Motor neuron (in vitro differentiated cells): ENCODE measurements around the gene CNDP1. TPM values are rescaled to one million over a fixed set of nuclear protein-coding genes. Genes with fewer than 3 reads are reported as not detected.
A peak's percentile ranks its signal among the peaks of the same experiment; 100 is the strongest.
"Not testable (repeated sequence)": the region's sequence is repeated elsewhere in the genome, so short reads cannot be mapped to it uniquely, and the experiment has no call there.

ENCODE experiments used
- ATAC-seq, 8 experiments: fragments of 200-7000 bp; cut with Tn5 transposase; replicated peaks in 6 of 8; 2 replicates each; pipeline ENCODE4 v1.8.0; 2021; ENCODE audit warnings: mild to moderate bottlenecking in 8 of 8, moderate library complexity in 8 of 8
- H3K27ac ChIP-seq, 2 donors: fragments of 250-450 bp; sonication (Bioruptor Pico); 2 replicates each; pipeline ENCODE4 v1.9.0; 2021; ENCODE audit warnings: antibody characterized with exemption in 2 of 2, mild to moderate bottlenecking in 2 of 2, moderate library complexity in 1 of 2
- H3K4me1 ChIP-seq, 2 donors: fragments of 250-450 bp; sonication (Bioruptor Pico); replicated peaks in 1 of 2; 2 replicates each; pipeline ENCODE4 v1.6.1; 2021; ENCODE audit warnings: antibody characterized with exemption in 2 of 2, mild to moderate bottlenecking in 2 of 2, moderate library complexity in 1 of 2
- H3K4me3 ChIP-seq, 5 donors: fragments of 250-450 bp; sonication (Bioruptor Pico); 2 replicates each; pipeline ENCODE4 v1.9.0; 2021; ENCODE audit warnings: antibody characterized with exemption in 5 of 5, mild to moderate bottlenecking in 5 of 5, moderate library complexity in 4 of 5
- WGBS, 10 experiments: fragments of 450-650 bp; shearing (Covaris generic); methylation state at CpG; one replicate each; pipeline ENCODE4 v1.0.0; 2022; 5-methylcytosine and 5-hydroxymethylcytosine counted together
- in situ Hi-C, 9 experiments: fragments of 400-800 bp; cut with MboI; loops; one replicate each; pipeline ENCODE4 v1.15.0; 2021; ENCODE audit warnings: low sequenced_read_pairs in 9 of 9, low pct_unique_long_range_greater_than_20kb in 2 of 9; ENCODE audit not compliant: unreplicated experiment in 9 of 9
- total RNA-seq, 8 experiments: library from RNA; unstranded; fragments of 300-600 nt; gene quantifications; 2 replicates each; pipeline versions ENCODE4 v1.2.3 to v1.2.4, GENCODE V29; 2022

Gene CNDP1
- total RNA-seq, 8 experiments from 2014 or later: 0.08 to 0.57 (median 0.20) TPM; not detected in 1

DNA sequence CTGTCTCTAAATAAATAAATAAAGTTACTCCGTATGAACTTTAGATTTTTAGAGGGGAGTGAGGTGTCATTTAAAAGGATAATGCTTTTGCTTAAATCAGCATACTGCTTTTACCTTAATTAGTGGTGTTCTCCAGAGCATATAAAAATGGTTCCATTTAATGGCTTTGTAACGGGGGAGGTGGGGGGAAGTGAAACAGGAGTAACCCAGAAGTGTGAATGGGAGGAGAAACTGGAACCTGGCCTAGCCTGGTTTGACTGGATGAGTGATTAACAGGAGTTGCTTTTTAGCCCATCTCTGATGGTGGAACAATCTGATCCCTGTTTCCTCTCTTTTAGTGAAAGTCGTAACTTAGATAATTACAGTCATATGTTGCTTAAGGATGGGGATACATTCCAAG is 36.5 kb upstream of the CNDP1 start:
- H3K4me1 ChIP-seq: peaks cover 0 to 6% of the 10 kb centered on the region in 2 donors
- ATAC-seq: no peak
- H3K27ac ChIP-seq: no peak overlapping the region
- H3K4me3 ChIP-seq: no peak overlapping the region
- in situ Hi-C loops: loop anchor here in 4 of 9 experiments (10.0 to 25.0 kb wide), 3 partner anchors 135 to 310 kb away; no protein-coding TSS in a partner anchor
- WGBS, 10 experiments: 46 to 100% (median 87%) methylated on average over 1 to 2 of the region's 3 CpGs; no CpG with 5 or more reads in 2 of the 10 experiments

DNA sequence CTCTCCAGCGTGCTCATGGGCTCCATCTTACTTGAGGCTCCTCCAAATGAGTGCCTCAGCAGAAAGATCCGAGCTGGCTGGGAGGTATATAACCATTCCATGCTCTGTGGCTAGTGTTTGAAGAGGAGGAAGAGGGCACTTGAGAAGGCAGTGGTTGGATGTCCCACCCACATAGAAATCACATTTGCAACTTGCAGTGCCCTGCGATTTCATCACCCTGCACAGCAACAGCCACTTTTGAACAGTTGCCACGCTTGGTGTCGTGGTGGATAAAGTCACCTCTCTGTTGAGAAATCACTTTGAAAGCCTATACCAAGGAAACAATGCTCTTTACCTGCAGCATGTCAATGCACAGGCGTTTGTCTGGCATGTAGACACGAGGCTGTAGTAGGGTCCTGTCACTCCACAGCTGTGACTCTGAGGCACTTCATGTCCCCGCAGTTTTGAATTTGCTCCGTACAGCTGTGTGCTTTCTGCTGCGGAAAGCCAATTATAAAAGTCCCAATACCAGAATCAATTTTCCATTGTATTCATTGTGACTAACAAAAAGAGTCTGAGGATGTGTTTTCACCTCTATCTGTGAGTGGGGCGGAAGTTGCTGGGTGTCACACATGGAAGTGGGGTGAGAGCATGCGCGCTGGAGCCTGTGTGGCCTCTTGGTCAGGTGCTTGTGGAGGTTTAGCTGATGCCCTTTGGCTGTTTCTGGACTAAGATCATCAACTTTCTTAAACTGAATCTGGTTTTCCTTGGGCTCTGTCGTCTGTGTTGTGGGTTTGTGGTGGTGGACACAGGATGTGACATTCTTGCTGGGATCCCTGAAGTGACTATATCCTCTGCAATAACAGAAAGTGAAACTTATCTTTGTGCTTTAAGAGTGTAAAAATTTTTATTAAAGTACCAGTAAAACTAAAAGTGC is 35.3 kb upstream of the CNDP1 start:
- Histone ChIP-seq H3K4me1 (peaks cover 0 to 6% of the 10 kb centered on the region in 2 donors), H3K27ac (no peak overlapping the region), H3K4me3 (no peak overlapping the region)
- ATAC-seq: no peak
- 0 to 86% (median 70%) methylated on average over 1 to 11 of the region's 14 CpGs; no CpG with 5 or more reads in 1 of the 10 experiments for WGBS, 10 experiments
- in situ Hi-C loops: loop anchor here in 4 of 9 experiments (10.0 to 25.0 kb wide), 3 partner anchors 137 to 312 kb away; no protein-coding TSS in a partner anchor

DNA sequence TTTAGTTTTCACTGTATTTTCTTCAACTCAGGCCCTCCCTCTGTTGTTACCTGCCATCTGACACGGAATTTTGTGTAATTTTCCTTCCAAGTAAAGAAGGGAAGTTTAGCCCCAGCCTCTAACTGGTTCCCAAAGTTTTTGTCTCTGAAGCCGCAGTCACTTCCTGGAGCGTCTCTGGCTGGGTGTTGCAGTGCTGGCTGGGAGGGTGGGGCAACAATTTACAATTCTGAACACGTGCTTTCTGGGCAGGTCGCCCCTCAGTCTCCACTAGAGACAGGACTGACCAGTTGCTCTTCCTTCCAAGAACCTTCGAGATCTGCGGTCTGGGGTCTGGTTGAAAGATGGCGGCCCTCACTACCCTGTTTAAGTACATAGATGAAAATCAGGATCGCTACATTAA is 34.7 kb upstream of the CNDP1 start:
- no peak overlapping the region for H3K27ac ChIP-seq
- H3K4me3 ChIP-seq: no peak overlapping the region
- ATAC-seq: peak in 3 of 8 experiments; percentile 10 to 17 (median 15)
- in situ Hi-C loops: loop anchor here in 4 of 9 experiments (10.0 to 25.0 kb wide), 3 partner anchors 137 to 312 kb away; no protein-coding TSS in a partner anchor
- WGBS, 10 experiments: 21 to 100% (median 55%) methylated on average over 1 to 9 of the region's 9 CpGs; no CpG with 5 or more reads in 1 of the 10 experiments
- peaks cover 0 to 6% of the 10 kb centered on the region in 2 donors for H3K4me1 ChIP-seq

DNA sequence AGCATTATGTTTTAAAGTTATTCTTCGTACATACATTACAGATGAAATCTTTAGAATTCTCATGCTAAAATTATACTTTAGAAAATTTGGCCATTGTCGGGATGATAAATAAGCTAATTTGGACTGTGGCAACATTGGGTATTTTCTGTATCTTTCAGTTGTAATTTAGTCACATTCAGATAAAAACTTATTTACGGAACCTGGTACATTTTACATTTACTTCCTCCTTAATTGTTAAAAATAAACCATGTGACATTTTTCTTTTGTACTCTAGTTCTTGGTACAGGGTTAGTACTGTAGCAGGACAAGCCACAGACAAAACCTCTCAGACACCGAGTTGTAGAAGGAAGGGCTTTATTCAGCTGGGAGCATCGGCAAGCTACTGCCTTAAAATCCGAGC is 33.9 kb upstream of the CNDP1 start:
- no peak for ATAC-seq
- H3K4me3 ChIP-seq: no peak overlapping the region
- H3K4me1 ChIP-seq: peaks cover 0 to 6% of the 10 kb centered on the region in 2 donors
- no peak overlapping the region for H3K27ac ChIP-seq
- WGBS, 10 experiments: 72 to 100% (median 84%) methylated on average over 2 to 6 of the region's 6 CpGs; no CpG with 5 or more reads in 1 of the 10 experiments
- in situ Hi-C loops: no loop called here

DNA sequence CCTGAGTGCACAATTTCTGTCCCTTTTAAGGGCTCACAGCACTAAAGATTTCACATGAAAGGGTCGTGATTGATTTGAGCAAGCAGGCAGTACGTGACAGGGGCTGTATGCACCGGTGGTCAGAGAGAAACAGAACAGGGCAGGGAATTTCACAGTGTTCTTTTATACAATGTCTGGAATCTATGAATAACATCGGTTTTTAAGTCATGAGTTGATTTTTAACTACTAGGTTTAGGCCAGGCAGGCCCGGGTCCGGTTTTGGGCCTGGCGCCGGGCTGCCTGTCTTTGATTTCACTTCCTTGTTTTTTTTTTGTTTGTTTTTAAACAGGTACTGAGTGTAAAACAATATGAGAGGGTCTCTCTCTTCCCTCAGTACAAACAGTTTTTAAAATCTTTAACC is 33.5 kb upstream of the CNDP1 start:
- H3K4me1 ChIP-seq, ATAC-seq, H3K27ac ChIP-seq, in situ Hi-C loops, H3K4me3 ChIP-seq: not testable (repeated sequence)
- WGBS, 10 experiments: 58 to 100% (median 81%) methylated on average over 1 to 8 of the region's 8 CpGs; no CpG with 5 or more reads in 3 of the 10 experiments

DNA sequence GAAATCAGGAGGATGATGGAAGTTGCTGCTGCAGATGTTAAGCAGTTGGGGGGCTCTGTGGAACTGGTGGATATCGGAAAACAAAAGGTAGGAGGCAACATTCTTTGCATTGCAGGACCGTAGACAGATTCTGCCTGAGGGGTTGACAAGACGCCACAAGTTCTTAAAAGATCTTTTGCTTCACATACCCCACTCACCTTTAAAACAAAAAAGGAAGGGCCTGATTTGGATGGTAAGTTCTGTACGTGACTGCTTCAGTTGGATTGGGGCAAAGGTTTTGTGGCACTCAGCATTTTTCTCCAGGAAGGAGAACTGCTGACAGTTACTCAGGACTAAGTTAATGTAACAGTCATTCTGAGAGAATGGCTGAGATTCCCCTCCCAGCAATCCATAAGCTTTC is 32.9 kb upstream of the CNDP1 start:
- no peak overlapping the region for H3K4me3 ChIP-seq
- H3K27ac ChIP-seq: no peak overlapping the region
- 86 to 100% (median 91%) methylated on average over 2 to 4 of the region's 4 CpGs; no CpG with 5 or more reads in 3 of the 10 experiments for WGBS, 10 experiments
- in situ Hi-C loops: no loop called here
- ATAC-seq: no peak
- H3K4me1 ChIP-seq: peaks cover 0 to 6% of the 10 kb centered on the region in 2 donors

DNA sequence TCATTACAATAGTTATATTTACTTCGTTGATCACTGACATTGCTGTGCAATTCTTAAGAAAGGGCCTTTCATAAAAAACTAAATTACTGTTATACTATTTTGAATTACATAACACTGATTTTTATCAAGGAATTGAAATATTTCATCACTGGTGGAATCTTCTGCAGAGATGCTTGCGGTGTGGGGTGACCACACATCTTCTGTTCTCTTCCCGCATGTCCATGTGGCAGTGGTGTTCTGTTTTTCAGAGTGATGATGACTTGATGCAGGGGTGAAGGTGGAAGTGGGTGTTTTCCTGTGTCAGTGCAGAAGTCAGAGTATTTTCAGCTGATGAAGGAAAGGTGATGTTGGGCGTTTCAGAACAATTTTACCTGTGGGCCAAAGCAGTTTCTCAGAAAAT is 31.2 kb upstream of the CNDP1 start:
- ATAC-seq: no peak
- Histone ChIP-seq H3K4me1 (no peaks in the 10 kb centered on the region), H3K4me3 (no peak overlapping the region), H3K27ac (no peak overlapping the region)
- in situ Hi-C loops: no loop called here
- 43 to 100% (median 99%) methylated on average over 1 to 4 of the region's 4 CpGs for WGBS, 10 experiments

DNA sequence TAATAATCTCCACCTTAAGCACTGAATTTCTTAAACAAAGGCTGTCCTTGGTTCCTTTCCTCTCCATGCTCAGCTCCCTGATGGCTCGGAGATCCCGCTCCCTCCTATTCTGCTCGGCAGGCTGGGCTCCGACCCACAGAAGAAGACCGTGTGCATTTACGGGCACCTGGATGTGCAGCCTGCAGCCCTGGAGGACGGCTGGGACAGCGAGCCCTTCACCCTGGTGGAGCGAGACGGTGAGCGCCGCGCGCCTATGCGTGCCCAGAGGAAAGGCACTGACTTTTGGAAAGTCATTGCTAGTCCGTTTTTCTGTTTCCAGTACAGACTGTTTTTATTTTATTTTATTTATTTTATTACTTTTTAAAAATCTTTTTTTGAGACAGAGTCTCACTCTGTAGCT is 28.5 kb upstream of the CNDP1 start:
- Histone ChIP-seq H3K4me1 (no peaks in the 10 kb centered on the region), H3K27ac (no peak overlapping the region), H3K4me3 (no peak overlapping the region)
- in situ Hi-C loops: no loop called here
- no peak for ATAC-seq
- 88 to 100% (median 99%) methylated on average over 1 to 15 of the region's 16 CpGs; no CpG with 5 or more reads in 2 of the 10 experiments for WGBS, 10 experiments

DNA sequence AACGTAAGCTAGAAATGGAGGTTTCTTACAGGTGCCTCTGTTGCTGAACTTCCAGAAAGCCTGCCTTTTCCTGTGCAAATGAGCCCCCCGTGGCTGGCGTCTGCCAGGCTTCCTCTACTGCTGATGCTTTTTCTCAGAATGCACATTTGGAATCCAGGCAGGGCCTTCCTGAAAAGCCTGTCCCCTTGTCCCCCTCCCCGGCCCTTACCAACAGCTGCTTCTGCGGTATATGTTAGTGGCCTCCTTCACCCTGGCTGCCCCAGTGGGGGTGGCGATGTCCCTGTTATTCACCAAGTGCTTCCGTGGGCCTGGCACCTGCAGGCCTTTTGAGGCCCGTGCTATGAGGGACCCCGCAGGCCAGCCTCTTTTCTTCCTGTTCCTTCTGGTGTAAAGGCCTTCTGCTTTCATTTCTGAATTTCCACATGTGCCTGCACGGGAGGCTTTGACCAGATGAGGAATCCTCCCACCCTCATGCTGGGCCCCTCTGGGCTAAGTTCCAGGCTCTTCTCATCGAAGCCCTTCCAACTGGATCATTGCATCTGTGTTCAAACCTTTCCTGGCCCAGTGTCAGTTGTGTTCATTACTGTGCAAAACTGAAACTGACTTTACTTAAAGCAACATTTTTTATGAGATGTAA is 27.7 kb upstream of the CNDP1 start:
- WGBS, 10 experiments: 33 to 100% (median 57%) methylated on average over 1 to 8 of the region's 11 CpGs
- in situ Hi-C loops: no loop called here
- no peak overlapping the region for H3K4me3 ChIP-seq
- no peaks in the 10 kb centered on the region for H3K4me1 ChIP-seq
- no peak overlapping the region for H3K27ac ChIP-seq
- ATAC-seq: peak in 2 of 8 experiments; percentile 53 to 86

DNA sequence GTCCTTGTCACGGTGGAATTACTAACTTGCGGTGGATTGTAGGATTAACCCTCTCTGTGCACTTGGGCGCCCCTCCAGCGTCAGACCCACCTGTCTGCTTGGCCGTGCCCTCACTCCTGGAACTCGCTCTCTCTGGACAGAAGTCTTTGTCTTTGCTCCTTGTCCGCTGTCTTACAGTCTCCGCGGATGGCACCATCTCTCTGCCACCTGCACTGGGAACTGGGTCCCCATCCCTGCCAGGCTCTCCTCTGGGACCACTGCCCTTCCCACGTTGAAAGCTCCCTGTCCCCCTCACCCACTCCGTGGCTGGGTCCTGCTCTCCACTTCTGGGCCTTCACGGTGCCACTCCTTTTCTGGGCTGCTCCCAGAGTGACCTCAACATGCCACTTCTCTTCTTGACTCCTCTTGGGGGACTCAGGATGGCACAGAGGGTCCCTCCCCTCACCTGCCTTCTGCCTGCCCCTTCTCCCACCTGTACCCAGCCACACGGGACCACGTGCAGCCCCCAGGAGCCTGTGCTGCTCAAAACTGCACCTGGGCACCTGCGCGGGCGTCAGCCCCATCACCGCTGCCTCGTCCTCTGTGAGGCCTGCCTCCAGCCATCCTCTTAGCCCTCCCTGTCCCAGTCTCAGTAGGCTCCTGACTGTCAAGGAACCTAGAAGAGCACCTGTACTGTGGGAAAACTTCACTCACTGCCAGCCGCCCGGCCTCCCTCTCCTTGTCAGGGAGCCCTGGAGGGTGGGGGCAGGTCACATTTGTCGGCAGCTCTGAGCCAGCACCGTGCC is 27.0 kb upstream of the CNDP1 start:
- H3K4me1 ChIP-seq: no peaks in the 10 kb centered on the region
- H3K4me3 ChIP-seq: no peak overlapping the region
- H3K27ac ChIP-seq: no peak overlapping the region
- no peak for ATAC-seq
- whole genome bisulfite sequencing, 10 experiments: 60 to 97% (median 75%) methylated on average over 3 to 9 of the region's 23 CpGs; no CpG with 5 or more reads in 3 of the 10 experiments
- in situ Hi-C loops: no loop called here

DNA sequence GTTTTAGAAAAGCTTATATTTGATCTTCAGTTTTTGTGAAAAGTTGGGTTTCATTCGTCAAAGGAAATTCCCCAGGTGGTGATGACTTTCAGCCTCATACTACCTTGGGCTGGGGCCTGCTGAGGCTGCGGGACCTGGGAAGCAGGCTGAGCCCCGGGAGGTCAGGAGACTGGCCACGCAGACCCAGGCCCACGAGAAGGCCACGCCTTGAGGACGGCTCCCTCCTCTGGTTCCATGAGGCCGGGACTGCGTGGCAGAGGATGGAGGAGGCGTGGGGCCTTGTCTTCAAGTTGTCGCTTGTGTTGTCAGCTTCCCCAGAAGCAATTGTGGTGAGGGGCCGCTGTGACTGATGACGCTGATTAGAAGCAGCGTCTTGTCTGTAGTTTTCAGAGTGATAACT is 26.4 kb upstream of the CNDP1 start:
- WGBS, 10 experiments: 80 to 100% (median 97%) methylated on average over 1 to 6 of the region's 14 CpGs; no CpG with 5 or more reads in 6 of the 10 experiments
- H3K4me1 ChIP-seq: no peaks in the 10 kb centered on the region
- H3K27ac ChIP-seq: no peak overlapping the region
- no peak for ATAC-seq
- no peak overlapping the region for H3K4me3 ChIP-seq
- in situ Hi-C loops: no loop called here

DNA sequence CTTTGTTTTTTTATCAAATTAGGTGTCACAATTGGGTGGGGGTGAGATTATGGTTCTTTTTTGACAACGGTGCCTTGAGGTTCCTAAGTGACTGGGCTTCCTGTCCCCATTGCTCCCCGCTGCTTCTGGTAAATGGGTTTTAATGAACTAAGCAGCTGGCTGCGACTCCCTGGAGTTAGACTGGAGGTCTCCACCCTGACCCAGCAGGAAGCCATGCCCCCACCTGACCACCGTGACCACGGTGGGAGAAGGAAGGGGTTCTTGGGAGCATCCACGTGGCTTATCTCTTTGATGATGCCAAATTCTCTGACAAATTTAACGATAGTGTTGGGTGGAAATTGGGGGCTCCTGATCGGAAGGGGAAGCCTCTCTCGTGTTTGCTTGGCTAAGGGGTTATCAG is 25.9 kb upstream of the CNDP1 start:
- no peak overlapping the region for H3K27ac ChIP-seq
- in situ Hi-C loops: no loop called here
- 80 to 100% (median 93%) methylated on average over 1 to 5 of the region's 9 CpGs; no CpG with 5 or more reads in 5 of the 10 experiments for WGBS, 10 experiments
- ATAC-seq: no peak
- H3K4me3 ChIP-seq: no peak overlapping the region
- H3K4me1 ChIP-seq: no peaks in the 10 kb centered on the region
